WI38 (cell line): ENCODE data around the gene TNIP1.

Experiments used
- H3K4me3 ChIP-seq: 2 replicates; pipeline ENCODE4 v1.5.1; 2011; ENCODE audit warnings: low read depth, mild to moderate bottlenecking, control low read depth, low read length
- TF ChIP-seq, protein P1 (sequence below): IDR thresholded peaks from 2 replicates; pipeline ENCODE4 v1.5.1; 2012; ENCODE audit warnings: low read depth, mild to moderate bottlenecking, control low read depth, low read length

The TNIP1 gene

DNA sequence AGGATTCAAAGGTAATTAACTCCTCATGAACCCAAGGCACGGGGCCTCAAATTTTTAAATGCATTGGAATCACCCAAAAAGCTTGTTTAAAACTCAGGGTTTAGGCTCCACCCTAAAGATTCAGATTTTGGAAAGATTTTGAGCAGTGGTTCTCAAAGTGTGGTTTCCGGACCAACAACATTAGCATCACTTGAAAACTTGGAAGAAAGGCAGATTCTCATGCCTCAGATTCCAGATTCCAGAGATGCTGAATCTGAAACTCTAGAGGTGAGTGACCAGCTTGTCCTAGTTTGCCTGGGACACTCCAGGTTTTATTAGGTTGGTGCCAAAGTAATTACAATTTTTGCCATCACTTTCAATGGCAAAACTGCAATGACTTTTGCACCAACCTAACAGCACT lies 24.7 kb upstream of the TNIP1 start:
- H3K4me3 ChIP-seq, result no peak overlapping the region
- TF ChIP-seq, protein P1, sequence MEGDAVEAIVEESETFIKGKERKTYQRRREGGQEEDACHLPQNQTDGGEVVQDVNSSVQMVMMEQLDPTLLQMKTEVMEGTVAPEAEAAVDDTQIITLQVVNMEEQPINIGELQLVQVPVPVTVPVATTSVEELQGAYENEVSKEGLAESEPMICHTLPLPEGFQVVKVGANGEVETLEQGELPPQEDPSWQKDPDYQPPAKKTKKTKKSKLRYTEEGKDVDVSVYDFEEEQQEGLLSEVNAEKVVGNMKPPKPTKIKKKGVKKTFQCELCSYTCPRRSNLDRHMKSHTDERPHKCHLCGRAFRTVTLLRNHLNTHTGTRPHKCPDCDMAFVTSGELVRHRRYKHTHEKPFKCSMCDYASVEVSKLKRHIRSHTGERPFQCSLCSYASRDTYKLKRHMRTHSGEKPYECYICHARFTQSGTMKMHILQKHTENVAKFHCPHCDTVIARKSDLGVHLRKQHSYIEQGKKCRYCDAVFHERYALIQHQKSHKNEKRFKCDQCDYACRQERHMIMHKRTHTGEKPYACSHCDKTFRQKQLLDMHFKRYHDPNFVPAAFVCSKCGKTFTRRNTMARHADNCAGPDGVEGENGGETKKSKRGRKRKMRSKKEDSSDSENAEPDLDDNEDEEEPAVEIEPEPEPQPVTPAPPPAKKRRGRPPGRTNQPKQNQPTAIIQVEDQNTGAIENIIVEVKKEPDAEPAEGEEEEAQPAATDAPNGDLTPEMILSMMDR, result no peak

DNA sequence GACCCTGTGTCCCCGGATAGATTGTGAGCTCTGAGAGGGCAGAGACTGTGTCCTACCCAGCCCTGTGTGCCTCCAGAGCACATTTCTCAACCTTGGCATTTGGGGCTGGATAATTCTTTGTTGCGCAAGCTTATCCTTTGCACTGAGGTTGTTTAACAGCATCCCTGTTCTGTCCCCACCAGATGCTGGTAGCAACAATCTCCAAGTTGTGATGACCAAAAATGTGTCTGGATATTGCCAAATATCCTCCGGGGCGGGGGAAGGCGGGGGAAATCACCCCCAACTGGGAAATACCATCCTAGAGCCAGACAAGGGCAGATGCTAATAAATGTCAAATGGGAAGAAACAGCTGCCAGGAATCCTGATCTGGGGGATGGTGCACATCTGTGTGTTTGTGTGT lies 24.0 kb upstream of the TNIP1 start:
- TF ChIP-seq, protein P1, result no peak
- H3K4me3 ChIP-seq, result no peak overlapping the region

DNA sequence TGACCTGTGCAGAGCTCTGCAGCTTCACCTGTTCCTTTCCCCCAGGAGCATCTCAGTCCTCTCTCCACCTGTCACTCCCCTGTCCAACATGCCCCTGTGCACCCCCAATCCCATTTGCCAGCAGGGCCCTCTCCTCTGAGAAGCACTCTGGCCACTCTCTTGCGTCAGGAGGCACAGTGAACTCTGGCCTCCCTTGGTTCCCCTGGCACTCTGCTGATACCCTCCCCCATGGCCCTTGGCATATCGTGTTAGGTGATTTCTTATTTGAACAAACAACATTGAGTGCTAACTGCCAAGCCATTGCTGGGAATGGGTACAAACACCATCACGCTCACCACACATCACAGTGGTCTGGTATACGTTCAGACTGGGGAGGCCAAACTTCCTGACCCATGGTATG lies 20.9 kb upstream of the TNIP1 start:
- TF ChIP-seq, protein P1, result no peak
- no peak overlapping the region for H3K4me3 ChIP-seq

DNA sequence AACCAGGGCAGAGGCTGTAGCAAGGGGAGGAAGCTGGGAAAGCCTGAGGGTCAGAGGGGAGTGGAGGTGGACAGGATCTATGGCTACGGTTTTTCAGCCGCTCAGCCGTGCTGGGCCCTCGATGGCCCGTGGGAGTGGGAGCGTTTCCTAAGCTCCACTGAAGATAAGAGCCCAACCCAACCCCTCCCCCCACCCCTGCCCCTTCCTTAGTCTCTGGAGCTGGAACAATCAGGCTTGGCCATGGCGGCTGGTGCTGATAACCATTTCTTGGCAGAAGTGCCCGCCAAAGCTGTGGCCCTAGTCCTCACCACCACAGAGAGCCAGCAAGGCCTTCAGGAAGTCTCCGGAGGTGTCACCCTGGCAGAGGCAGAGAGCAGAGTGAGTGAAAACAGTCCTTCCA lies 20.3 kb upstream of the TNIP1 start:
- TF ChIP-seq, protein P1, result no peak
- H3K4me3 ChIP-seq, result no peak overlapping the region

DNA sequence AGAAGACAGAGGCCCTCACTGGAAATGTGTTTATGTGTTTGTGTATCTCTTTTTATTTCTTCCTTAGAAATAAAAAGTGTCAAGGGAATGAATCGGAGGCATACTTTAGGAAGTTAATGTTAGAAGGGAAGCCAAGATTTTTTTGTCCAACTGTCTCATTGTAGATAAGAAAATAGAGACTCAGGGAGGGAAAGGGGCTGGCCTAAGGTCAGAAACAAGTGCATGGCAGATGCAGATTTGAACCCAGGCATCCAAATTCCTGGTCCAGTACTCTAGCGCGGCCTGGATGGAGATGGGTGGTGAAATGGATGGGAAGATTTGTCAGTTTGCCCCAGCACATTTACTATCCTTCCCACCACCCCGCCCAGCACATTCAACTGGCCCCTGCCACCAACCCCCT lies 19.8 kb upstream of the TNIP1 start:
- no peak overlapping the region for H3K4me3 ChIP-seq
- TF ChIP-seq, protein P1, result no peak

DNA sequence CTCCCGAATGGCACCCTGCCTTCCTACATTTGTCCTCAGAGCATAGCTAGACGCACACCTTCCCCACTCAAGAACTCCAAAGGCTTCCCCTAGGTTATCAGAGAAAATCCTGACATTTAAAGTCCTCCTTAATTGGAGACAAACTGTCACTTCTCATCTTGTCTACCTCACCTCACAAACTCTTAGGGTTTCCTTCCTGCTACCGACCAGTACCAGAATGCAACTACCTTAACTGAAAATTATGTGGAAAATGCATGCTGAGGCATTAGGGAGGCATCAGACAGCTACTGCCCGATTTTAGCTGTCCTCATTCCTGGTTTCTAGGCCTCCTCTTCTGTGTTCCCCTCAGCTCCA lies 17.9 kb upstream of the TNIP1 start:
- no peak overlapping the region for H3K4me3 ChIP-seq
- TF ChIP-seq, protein P1, result no peak

DNA sequence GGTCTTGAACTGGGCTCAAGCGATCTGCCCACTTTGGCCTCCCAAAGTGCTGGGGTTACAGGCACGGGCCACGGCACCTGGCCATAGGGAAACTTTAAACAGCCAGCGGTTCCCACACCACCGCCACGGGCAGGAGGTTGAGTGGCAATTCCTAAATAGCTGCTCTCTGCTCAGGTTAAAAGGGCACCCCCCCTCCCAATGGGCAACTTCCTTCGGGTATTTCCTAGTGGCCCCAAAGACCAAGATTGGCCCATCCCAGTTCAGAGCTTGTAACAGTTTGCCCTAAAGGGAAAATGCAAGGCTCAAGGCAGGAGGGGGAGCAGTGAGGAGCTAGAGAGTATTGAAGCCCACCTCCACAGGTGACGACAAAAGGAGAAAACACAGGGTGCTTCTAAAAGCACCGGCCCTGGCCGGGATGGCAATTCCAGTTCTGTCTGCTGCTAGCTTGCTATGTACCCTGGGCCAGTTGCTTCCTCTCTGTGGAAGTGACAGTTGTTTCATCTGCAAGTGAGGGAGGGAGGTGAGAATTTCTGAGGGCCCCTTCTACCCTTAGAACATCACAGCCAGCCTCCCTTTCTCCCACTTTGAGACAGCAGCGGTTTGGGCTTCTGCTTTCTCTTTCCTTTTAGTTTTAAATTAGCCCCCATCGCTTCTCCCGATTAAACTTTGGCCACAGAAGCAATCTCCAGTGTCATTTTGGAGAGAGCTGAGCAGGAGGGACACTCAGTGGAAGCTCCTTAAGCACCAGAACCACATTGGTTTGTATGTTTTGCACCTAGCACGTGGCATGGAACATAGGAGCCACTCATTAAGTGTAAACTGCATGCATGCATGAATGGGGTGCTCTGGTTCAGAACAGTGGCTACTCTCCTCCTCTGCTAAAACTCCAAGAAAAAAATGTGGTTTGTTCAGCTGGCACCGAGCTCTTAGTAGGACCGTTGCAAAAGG lies 17.3 kb upstream of the TNIP1 start:
- TF ChIP-seq, protein P1, result no peak
- no peak overlapping the region for H3K4me3 ChIP-seq
